DMS114 treated with DMSO at 0.1 percent for 48 hours (cell line): Measurements from ENCODE around the gene FGD5.

ENCODE experiments used
- DNase-seq: peaks from one replicate; lab custom pipeline; 2025; ENCODE audit not compliant: unreplicated experiment; lab: John Stamatoyannopoulos, UW

Gene FGD5

DNA sequence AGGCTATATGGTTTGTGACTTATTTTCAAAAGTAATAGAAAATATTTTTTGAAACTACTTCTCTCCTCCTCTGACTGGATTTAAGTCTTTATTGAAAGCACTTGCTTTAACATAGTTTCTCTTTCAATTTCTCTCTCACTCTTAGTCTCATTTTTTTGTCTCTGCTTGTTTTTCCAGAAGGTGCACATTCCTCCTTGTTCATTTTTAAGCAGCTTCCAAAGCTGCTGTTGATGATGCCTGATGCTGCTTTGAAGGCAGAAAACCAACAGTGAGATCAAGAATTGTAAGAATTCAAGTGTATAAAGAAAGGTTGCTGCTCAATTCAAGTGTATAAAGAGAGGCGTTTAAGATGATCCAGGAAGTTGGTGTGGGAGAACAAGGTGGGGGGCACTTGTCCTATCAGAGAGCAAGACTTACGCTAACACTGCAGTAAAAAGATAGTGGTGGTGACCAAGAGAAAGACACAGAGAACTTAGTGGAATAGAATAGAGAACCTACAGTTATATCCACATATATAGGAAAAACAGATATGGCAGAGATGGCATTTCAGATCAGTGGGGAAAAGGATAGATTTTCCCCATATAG is 140.7 kb downstream of the FGD5 start:
- no peak for DNase-seq

DNA sequence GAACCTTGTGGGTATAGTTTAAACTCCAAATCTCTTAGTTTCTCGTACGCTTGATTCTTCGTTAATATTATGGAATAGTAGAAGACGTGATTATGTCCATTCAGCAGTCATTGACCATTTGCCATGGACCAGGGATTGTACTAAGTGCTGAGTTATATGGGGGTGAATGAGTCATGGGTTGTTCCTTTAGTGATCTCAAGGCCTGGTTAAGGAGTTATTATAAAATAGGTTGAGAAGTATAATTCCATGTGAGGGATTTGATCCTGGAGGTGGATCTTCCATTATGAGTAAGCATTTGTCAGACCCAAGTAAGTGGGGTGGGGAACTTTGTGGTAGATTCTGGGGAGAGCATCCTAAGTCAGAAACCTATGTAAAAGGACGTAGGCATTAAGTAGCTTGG is 144.0 kb downstream of the FGD5 start:
- no peak for DNase-seq

DNA sequence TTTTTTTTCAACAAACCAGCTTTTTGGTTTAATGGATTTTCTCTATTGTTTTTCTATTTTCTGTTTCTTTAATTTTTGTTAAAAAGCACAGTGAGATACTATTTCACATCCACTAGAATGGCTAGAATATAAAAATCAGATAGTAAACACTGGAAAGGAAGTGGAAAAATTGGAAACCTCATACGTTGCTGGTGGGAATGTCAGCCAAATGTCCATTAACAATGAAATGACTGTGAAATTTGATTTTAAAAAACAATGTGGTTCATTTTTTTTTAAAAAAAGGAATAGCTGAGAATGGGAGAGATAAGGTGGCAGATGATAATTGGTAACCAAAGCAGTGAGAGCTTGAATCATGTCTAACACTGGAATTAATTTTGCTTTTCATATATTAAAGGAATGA is 148.5 kb downstream of the FGD5 start:
- DNase-seq: no peak

DNA sequence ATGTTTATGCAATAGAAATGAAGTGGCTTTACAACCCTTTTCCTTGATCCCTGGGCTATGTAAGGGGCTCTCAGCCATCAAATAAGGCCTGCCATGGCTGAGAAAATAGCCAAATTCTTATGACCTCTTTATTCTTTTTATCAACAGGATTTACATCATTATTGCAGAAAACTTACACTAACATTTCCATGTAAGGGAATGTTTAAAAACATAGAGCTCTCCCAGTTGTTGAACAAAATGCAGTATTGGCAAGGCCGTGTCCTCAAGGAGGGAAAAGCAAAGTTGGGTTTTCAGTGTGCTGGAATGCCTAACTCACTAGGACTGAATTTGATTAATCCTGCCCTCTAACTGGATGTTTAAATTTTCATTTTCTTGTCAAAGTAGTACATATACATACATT is 150.9 kb downstream of the FGD5 start:
- no peak for DNase-seq

DNA sequence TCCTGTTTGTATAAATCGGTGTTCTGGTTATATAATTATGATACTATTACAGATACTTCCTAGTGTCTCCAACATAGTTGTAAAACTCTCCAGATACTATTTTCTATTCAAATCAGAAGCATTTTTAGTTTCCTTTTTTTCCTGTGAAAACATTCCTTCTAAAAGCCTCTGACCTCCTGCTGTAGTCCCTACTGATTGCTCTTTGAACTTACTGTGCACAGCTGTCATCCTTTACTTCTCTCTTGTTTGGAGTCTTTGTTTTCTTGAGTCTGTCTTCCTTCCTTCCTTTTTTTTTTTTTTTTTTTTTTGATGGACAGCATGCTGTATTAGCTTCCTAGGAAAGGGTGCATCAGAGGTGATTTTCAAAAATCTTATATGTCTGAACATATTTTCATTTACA is 157.6 kb downstream of the FGD5 start:
- no peak for DNase-seq

DNA sequence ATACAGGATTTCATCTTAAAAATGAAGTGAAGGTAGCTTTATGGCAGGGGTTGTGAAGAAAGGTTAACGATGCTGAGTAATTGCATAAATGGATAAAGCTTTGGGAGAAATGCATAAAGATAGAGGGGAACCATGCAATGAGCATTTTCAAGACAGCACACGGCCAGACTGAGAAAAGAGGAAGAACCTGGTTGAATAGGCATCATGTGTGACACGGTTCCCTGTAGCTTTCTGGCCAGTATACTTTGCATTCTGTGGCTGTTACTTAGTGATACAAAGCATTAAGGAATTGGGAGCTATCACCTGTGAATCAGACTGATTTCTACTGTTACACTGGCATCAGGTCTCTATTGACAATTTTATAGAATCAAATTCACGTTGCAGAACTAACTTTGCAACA is 161.9 kb downstream of the FGD5 start:
- DNase-seq: no peak
